Endothelial cell of umbilical vein (primary cell): Measurements from ENCODE around the gene XYLT1. TPM values are rescaled to one million over a fixed set of nuclear protein-coding genes. Genes with fewer than 3 reads are reported as not detected.

Experiments used
- BruUV-seq: library from RNA; stranded (reverse); fragments of 400-500 nt; replicated peaks from 2 replicates; lab custom pipeline; 2021; lab: Mats Ljungman, UMichigan
- CTCF ChIA-PET: fragments of 300-600, 350-600 bp; sonication (Branson Sonifier 250); formaldehyde crosslinking; loops from one replicate; lab custom pipeline; 2021; ENCODE audit warnings: antibody characterized with exemption, inconsistent platforms; lab: Charles Lee
- POLR2A ChIA-PET: fragments of 300-600, 350-600 bp; sonication (Branson Sonifier 250); formaldehyde crosslinking; loops from one replicate; lab custom pipeline; 2021; ENCODE audit warnings: antibody characterized with exemption, inconsistent platforms; lab: Charles Lee
- DNase-seq: peaks from one replicate; pipeline ENCODE4 v3.0.0-alpha.2; 2011; ENCODE audit warnings: low read depth, low spot score
- FAIRE-seq: peaks from 2 replicates; lab custom pipeline; 2011; peaks lifted over from hg19 to GRCh38; lab: Jason Lieb, UNC
- H2AFZ ChIP-seq: 2 replicates; pipeline ENCODE4 v1.6.0; 2012; ENCODE audit warnings: low read depth, low read length, control low read depth, inconsistent platforms
- H3K27ac ChIP-seq: 2 replicates; pipeline ENCODE4 v1.5.1; 2011; ENCODE audit warnings: low read depth, mild to moderate bottlenecking, control low read depth, low read length, moderate library complexity; ENCODE audit not compliant: insufficient read depth
- H3K27me3 ChIP-seq, 2 experiments: 2 replicates each; pipeline versions ENCODE4 v1.6.0 to v1.6.1; 2011; ENCODE audit warnings: low read length in 2 of 2, mixed read lengths in 1 of 2; ENCODE audit not compliant: control insufficient read depth in 2 of 2, insufficient read depth in 2 of 2
- H3K36me3 ChIP-seq, 2 experiments: 2 replicates in 1 of 2; 3 replicates in 1 of 2; pipeline ENCODE4 v1.5.1; 2011; ENCODE audit warnings: low read length in 2 of 2, mild to moderate bottlenecking in 1 of 2, moderate library complexity in 1 of 2; ENCODE audit not compliant: control insufficient read depth in 2 of 2, insufficient read depth in 2 of 2; ENCODE audit errors: extremely low read depth in 1 of 2
- H3K4me1 ChIP-seq: 3 replicates; pipeline ENCODE4 v1.5.1; 2011; ENCODE audit warnings: mild to moderate bottlenecking, low read length; ENCODE audit not compliant: control insufficient read depth, insufficient read depth; ENCODE audit errors: extremely low read depth
- H3K4me2 ChIP-seq: 2 replicates; pipeline ENCODE4 v1.6.1; 2011; ENCODE audit warnings: low read length, control low read depth, mixed read lengths; ENCODE audit not compliant: insufficient read depth
- H3K4me3 ChIP-seq, 3 experiments: fragments of 200-600 bp in 1 of 3; sonication (generic), shearing (Covaris generic) in 1 of 3; replicated peaks in 1 of 3; 2 replicates each; pipeline ENCODE4 v1.5.1; 2011 to 2016; ENCODE audit warnings: control low read depth in 3 of 3, low read length in 3 of 3, mild to moderate bottlenecking in 2 of 3, inconsistent platforms in 1 of 3, low read depth in 1 of 3, moderate library complexity in 1 of 3; ENCODE audit not compliant: insufficient read depth in 1 of 3
- H3K79me2 ChIP-seq: 2 replicates; pipeline ENCODE4 v1.6.0; 2012; ENCODE audit warnings: low read length, inconsistent platforms; ENCODE audit not compliant: control insufficient read depth, insufficient read depth
- H3K9ac ChIP-seq: replicated peaks from 2 replicates; pipeline ENCODE3; 2011; ENCODE audit warnings: low read length, control low read depth; ENCODE audit not compliant: insufficient read depth; ENCODE audit errors: extremely low read depth
- H3K9me1 ChIP-seq: replicated peaks from 3 replicates; pipeline ENCODE4 v1.6.0; 2011; ENCODE audit warnings: mild to moderate bottlenecking, low read length; ENCODE audit not compliant: control insufficient read depth, insufficient read depth; ENCODE audit errors: extremely low read depth
- H3K9me3 ChIP-seq: replicated peaks from 2 replicates; pipeline ENCODE4 v1.5.1; 2012; ENCODE audit warnings: low read length, inconsistent platforms; ENCODE audit not compliant: control insufficient read depth, insufficient read depth
- H4K20me1 ChIP-seq: replicated peaks from 2 replicates; pipeline ENCODE3; 2011; ENCODE audit warnings: mild to moderate bottlenecking, low read length; ENCODE audit not compliant: control insufficient read depth, insufficient read depth; ENCODE audit errors: extremely low read depth
- GATA2 ChIP-seq: IDR thresholded peaks from 2 replicates; pipeline ENCODE4 v1.7.0; 2011; ENCODE audit warnings: low read depth, mild to moderate bottlenecking, moderate library complexity, mixed read lengths, low read length; ENCODE audit not compliant: insufficient read length, insufficient read depth
- JUN ChIP-seq: IDR thresholded peaks from 2 replicates; pipeline ENCODE4 v1.6.1; 2011; ENCODE audit warnings: borderline replicate concordance, low read depth; ENCODE audit not compliant: insufficient read length, insufficient read depth
- MYC ChIP-seq: IDR thresholded peaks from one replicate; pipeline ENCODE4 v1.6.1; 2011; ENCODE audit warnings: mild to moderate bottlenecking, low read depth, low read length
- POLR2AphosphoS5 ChIP-seq: IDR thresholded peaks from 2 replicates; pipeline ENCODE4 v1.6.1; 2012; ENCODE audit warnings: low read depth, mild to moderate bottlenecking, control low read depth, low read length, moderate library complexity; ENCODE audit not compliant: insufficient read depth
- dilution Hi-C: fragments of 300-500 bp; cut with MboI; formaldehyde crosslinking; loops from one replicate; pipeline ENCODE4 v1.15.0; 2019; ENCODE audit warnings: low sequenced_read_pairs; ENCODE audit not compliant: extremely low pct_ligation_motif_present
- intact Hi-C: fragments of 100-400 bp; cut with micrococcal nuclease; formaldehyde crosslinking; loops from one replicate; pipeline ENCODE4 v1.10.0; 2022
- polyA plus RNA-seq, 4 experiments: library from polyadenylated mRNA; depleted of rRNA in 3 of 4; stranded (reverse) in 3 of 4; unstranded in 1 of 4; fragments of >200 nt; gene quantifications; 2 replicates each; pipeline versions ENCODE4 v1.2.1 to v1.2.3, GENCODE V29; 2011 to 2012; ENCODE audit warnings: missing spikeins in 1 of 4
- total RNA-seq: library from RNA; stranded (reverse); gene quantifications from 2 replicates; pipeline ENCODE4 v1.2.3, GENCODE V29; 2021

Gene XYLT1
- total and polyA plus RNA-seq, 2 donors (not counting 3 experiments of a cell fraction or from before 2014, with no cell fraction given): 0.63 to 2.9 TPM

DNA sequence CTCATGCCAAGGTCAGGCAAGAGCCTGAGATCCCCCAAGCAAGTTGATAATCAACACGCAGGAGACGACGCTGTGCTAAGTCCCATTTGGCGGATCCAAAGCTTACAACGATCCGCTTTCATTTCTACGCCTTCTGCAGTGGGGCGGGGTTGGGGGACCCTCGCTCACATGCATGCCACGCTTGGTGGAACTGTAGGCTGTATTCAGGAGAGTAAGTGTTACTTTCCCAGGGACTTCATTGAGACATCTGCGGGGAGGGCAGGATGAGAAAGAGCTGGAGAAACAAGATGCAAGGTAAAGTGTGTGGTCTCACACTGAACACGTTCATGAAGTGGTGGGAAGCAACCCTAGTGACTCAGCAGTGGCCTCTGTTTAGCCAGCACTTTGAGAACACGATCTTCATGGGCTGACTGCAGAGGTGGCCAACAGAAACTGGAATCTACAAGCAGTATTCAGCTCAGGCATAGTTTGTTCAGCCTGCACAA lies 100.5 kb downstream of the XYLT1 start:
- ChIA-PET CTCF (no interaction called here), POLR2A (no interaction called here)
- Histone ChIP-seq H2AFZ (no peak overlapping the region), H3K4me2 (no peak overlapping the region), H3K9me3 (no peaks in the 10 kb centered on the region), H3K9ac (no peak overlapping the region), H3K4me3 (no peak overlapping the region), H3K4me1 (peaks cover 29% of the 10 kb centered on the region), H4K20me1 (no peaks in the 10 kb centered on the region), H3K79me2 (no peaks in the 10 kb centered on the region), H3K27ac (peak overlapping the region; percentile 7), H3K9me1 (no peaks in the 10 kb centered on the region), H3K27me3 (no peaks in the 10 kb centered on the region), H3K36me3 (no peaks in the 10 kb centered on the region)
- no TSS peak for BruUV-seq
- DNase-seq (no peak), FAIRE-seq (no peak)
- TF ChIP-seq MYC (no peak), GATA2 (no peak), POLR2AphosphoS5 (no peak), JUN (no peak)
- dilution Hi-C loops: no loop called here
- intact Hi-C loops: loop anchor here (1.0 kb wide), 1 partner anchor 10 kb away; no protein-coding TSS in a partner anchor

DNA sequence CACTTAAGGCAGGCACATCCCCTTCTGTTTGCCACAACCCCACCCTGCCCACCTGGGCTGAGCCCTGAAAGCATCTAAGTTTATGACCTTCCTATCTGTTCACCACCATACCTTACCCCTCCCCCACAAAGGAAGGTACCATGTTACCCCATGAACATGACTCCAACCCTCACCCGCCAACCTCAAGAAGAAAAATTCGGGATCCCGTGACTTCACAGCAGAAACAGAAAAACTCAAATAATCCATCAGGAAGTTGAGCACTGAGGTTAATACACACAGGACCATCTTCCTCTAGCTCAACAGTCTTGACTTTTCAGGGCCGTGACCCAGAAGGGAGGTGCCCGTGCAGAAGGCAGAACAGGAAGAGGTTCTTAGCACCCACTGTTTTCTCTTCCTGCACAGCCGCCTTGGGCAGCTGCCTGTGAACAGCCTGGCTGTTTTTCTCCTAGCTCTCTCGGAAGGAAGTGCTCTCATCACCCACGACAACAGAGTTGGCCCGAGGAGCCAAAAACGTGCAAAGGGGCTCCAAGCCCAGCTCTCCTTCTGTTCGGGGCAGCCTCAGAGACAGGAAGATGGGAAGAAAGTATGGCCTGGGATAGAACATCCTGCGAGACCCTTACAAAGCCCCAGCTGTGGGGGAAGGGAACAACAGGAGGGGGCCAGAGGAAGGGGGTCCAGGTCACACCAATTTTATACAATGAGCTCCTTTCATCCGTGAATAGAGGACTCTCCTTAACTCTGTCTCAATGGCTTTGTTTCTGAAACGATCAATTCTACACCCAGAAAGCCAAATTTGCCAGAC lies 101.1 kb downstream of the XYLT1 start:
- H3K79me2 ChIP-seq: no peaks in the 10 kb centered on the region
- peak overlapping the region; percentile 32 for H3K4me2 ChIP-seq
- TF ChIP-seq JUN: peak; percentile 65
- TF ChIP-seq MYC: no peak
- peak; percentile 29 for TF ChIP-seq POLR2AphosphoS5
- ChIA-PET CTCF (no interaction called here), POLR2A (no interaction called here)
- intact Hi-C loops (loop anchor here (1.0 kb wide), 2 partner anchors 11 to 28 kb away; no protein-coding TSS in a partner anchor), dilution Hi-C loops (no loop called here)
- H4K20me1 ChIP-seq: no peaks in the 10 kb centered on the region
- H3K4me1 ChIP-seq: peaks cover 29% of the 10 kb centered on the region
- no TSS peak for BruUV-seq
- H3K9me1 ChIP-seq: no peaks in the 10 kb centered on the region
- no peaks in the 10 kb centered on the region for H3K27me3 ChIP-seq
- DNase-seq: peak; percentile 3
- no peak overlapping the region for H3K9ac ChIP-seq
- FAIRE-seq: peak; percentile 93
- H3K27ac ChIP-seq: peak overlapping the region; percentile 20
- no peaks in the 10 kb centered on the region for H3K36me3 ChIP-seq
- no peak overlapping the region for H3K4me3 ChIP-seq
- H3K9me3 ChIP-seq: no peaks in the 10 kb centered on the region
- no peak overlapping the region for H2AFZ ChIP-seq
